DND-41 (cell line): ENCODE results near the gene EXO1.

ENCODE experiments used
- CTCF ChIP-seq: IDR thresholded peaks from 2 replicates; pipeline ENCODE4 v1.5.1; 2012; ENCODE audit warnings: borderline replicate concordance, low read length, moderate library complexity, mild to moderate bottlenecking; ENCODE audit not compliant: poor library complexity, severe bottlenecking; ENCODE audit errors: extremely low read depth
- EZH2 ChIP-seq: IDR thresholded peaks from 3 replicates; pipeline ENCODE4 v1.6.1; 2012; ENCODE audit warnings: borderline replicate concordance, low read depth, mild to moderate bottlenecking, moderate library complexity, low read length, inconsistent platforms; ENCODE audit not compliant: severe bottlenecking

DNA sequence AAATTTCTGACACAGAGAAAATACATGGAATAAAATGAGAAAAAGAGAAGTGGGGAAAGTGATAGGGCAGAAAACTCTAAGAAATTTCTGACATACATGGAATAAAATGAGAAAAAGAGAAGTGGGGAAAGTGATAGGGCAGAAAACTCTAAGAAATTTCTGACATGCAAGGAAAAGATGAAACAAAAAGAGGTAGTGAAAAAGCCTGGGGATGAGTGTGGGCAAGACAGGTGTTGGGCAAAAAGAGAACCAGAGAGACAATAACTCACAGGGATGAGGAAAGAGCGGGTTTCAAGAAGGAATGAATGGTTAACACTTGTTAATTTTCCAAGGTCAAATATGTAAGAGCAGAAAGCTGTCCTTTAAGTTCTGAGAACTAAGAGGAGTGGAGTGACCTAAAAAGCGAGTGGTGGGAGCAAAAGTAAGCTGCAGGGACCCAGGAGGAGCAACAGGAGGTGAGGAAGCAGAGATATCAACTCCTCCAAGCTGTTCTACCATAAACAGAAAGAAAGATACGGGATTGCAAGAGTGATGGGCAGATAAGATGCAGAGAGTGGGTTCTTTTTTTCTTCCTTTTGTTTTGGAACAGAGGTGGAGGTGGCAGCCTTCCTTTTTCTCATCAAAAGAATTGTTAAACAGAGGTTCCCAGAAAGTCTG, 29.9 kb upstream of the EXO1 start:
- TF ChIP-seq CTCF (no peak), EZH2 (no peak)
